ENCODE data around the gene ZEB1. TPM values are rescaled to one million over a fixed set of nuclear protein-coding genes. Genes with fewer than 3 reads are reported as not detected.
"Not testable (repeated sequence)": the region's sequence is repeated elsewhere in the genome, so short reads cannot be mapped to it uniquely, and the experiment has no call there.

ZEB1 gene
- total RNA-seq, 4 donors from 2014 or later: 51.7 to 67.7 (median 57.9) TPM

DNA sequence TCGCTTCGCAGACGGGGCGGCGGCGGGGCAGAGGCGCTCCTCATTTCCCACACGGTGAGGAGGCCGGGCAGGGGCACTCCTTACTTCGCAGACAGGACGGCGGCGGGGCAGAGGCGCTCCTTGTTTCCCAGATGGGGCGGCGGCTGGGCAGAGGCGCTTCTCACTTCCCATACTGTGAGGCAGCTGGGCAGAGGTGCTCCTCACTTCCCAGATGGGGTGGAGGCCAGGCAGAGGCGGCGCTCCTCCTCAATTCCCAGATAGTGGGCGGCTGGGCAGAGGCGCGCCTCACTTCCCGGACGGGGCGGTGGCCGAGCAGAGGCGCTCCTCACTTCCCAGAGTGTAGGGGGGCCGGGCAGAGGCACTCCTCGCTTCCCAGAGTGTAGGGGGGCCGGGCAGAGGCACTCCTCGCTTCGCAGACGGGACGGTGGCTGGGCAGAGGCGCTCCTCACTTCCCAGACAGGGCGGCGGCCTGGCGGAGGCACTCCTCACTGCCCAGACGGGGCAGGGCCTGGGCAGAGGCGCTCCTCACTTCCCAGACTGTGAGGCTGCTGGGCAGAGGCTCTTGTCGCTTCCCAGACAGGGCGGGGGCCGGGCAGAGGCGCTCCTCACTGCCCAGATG, 43.1 kb downstream of the ZEB1 start:
- Histone ChIP-seq H3K27ac (no peak overlapping the region), H3K9me3 (no peaks in the 10 kb centered on the region), H3K27me3 (no peaks in the 10 kb centered on the region), H3K4me3 (replicated peaks in 1 of 3) (no peak overlapping the region), H3K4me1 (peaks cover 43 to 46% of the 10 kb centered on the region in 2 donors), H3K36me3 (no peaks in the 10 kb centered on the region)
- intact Hi-C loops (cut with DNase I): no loop called here
- 96 to 97% methylated on average over 23 to 29 of the region's 44 CpGs for WGBS, 2 donors
- TF ChIP-seq, protein P1, sequence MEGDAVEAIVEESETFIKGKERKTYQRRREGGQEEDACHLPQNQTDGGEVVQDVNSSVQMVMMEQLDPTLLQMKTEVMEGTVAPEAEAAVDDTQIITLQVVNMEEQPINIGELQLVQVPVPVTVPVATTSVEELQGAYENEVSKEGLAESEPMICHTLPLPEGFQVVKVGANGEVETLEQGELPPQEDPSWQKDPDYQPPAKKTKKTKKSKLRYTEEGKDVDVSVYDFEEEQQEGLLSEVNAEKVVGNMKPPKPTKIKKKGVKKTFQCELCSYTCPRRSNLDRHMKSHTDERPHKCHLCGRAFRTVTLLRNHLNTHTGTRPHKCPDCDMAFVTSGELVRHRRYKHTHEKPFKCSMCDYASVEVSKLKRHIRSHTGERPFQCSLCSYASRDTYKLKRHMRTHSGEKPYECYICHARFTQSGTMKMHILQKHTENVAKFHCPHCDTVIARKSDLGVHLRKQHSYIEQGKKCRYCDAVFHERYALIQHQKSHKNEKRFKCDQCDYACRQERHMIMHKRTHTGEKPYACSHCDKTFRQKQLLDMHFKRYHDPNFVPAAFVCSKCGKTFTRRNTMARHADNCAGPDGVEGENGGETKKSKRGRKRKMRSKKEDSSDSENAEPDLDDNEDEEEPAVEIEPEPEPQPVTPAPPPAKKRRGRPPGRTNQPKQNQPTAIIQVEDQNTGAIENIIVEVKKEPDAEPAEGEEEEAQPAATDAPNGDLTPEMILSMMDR (IDR thresholded peaks at IDR 0.05): no peak
- TF ChIP-seq POLR2A (IDR thresholded peaks at IDR 0.05): no peak
- DNase-seq: no peak

DNA sequence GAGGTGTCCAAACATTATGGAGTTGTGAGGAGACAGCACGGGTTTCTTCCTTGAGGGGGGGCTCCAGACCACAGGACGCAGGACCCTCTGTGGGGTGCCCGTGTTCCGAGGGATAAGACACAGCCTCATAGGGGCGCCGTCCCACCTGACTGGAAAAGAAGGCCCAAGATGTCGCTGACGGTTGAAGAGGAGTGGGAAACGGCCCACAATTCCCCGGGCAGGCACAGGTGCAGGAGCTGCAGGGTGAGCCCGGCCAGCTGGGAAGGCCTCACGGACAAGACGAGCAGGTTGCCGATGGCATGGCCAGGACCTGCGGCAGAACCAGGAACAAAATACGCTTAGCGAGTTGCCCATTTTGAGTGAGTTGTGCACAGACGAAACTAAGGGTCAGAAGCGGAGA, 44.7 kb downstream of the ZEB1 start:
- H3K36me3 ChIP-seq; DNase-seq; H3K9me3 ChIP-seq; H3K4me3 ChIP-seq (replicated peaks in 1 of 3); H3K27ac ChIP-seq; H3K27me3 ChIP-seq; intact Hi-C loops (cut with DNase I): not testable (repeated sequence)
- WGBS, 2 donors: 94 to 96% methylated on average over 18 to 19 of the region's 19 CpGs
- H3K4me1 ChIP-seq: peaks cover 29 to 32% of the 10 kb centered on the region in 2 donors

DNA sequence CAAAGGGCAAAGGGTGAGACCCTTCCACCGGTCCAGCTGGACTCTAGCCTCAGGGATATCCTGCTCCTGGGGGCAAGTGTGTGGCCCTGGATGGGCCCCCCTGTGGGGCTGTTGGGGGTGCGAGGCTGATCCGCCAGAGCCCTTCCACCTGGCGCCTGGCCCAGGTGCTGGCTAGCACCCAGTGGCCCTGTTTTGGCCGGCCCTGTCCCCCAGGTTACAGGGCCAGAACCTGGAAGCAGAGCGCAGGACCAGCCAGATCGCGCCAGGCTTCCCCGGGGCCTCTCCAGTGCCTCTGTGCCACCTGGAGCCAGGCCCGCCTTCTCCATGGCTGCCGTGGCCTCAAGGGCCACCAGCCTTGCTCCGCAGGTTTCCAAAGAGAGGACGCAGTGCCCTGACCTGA, 45.2 kb downstream of the ZEB1 start:
- 66 to 90% methylated on average over 3 to 7 of the region's 13 CpGs for WGBS, 2 donors
- H3K4me3 ChIP-seq (replicated peaks in 1 of 3); DNase-seq; H3K9me3 ChIP-seq; H3K27ac ChIP-seq; intact Hi-C loops (cut with DNase I); H3K36me3 ChIP-seq; H3K27me3 ChIP-seq: not testable (repeated sequence)
- H3K4me1 ChIP-seq: peaks cover 23 to 26% of the 10 kb centered on the region in 2 donors

DNA sequence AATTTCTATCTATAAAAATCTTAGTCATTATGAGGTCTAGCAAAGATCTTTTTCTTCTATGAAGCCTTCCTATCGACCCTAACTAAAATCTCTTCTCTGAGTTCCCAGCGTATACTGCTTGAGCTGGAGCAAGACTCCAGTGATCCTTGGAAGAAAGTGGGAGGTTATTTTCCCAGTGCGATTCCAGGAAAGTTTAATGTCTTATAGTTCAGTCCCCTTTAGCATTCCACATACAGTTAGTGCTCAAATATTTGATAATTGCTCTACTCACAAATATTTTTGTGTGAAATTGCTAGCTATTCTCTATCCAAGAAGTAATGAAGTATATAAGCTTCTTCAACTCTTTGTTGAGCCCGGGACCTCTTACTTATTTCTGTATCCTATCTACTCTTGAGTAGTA, 47.7 kb downstream of the ZEB1 start:
- Histone ChIP-seq H3K36me3 (no peaks in the 10 kb centered on the region), H3K27me3 (no peaks in the 10 kb centered on the region), H3K4me1 (peaks cover 11 to 13% of the 10 kb centered on the region in 2 donors), H3K9me3 (no peaks in the 10 kb centered on the region), H3K4me3 (replicated peaks in 1 of 3) (no peak overlapping the region), H3K27ac (peak overlapping the region; percentile 28 to 73 (median 41))
- no peak for DNase-seq
- TF ChIP-seq, protein P1 (IDR thresholded peaks at IDR 0.05): no peak
- no peak for TF ChIP-seq POLR2A (IDR thresholded peaks at IDR 0.05)
- intact Hi-C loops (cut with DNase I): no loop called here
- 68 to 75% methylated on average over 4 of the region's 4 CpGs for WGBS, 2 donors

DNA sequence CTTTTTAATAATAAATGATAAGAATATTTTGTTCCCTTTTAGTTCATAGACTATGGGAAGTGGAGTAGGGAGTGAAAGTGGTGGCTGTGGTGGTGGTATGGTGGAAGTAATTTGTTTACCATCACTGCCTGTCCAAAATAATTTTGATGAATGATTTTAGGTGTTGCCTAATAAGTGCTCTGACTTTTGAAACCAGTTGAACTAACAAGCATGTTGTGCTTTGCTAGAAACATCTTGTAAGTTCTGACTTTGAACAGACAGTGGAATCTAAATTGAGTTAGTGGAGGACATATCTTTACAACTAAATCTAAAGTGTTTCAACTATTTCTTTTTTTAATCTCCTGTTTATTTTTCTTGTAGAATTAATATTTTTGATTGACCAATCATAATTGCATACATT, 49.7 kb downstream of the ZEB1 start:
- TF ChIP-seq POLR2A (IDR thresholded peaks at IDR 0.05): no peak
- TF ChIP-seq, protein P1 (IDR thresholded peaks at IDR 0.05): no peak
- peaks cover 17% of the 10 kb centered on the region in 2 donors for H3K4me1 ChIP-seq

DNA sequence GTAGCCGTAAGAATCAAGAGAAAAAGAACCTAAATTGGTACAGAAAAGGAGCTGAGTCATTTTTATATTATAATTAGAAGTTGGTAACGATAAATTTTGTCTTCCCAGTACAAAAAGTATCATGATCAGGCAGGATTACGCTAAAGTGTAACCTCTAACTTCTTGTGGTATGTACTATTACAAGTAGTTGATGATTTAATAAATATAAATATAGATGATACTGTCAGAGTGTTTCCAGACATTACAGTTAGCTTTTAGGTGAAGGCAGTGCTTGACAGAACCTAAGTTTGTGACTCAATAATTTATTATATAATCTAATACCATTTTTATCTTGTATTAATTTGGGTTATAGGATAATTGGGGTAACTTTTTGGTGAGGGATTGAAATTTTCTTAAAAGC, 53.4 kb downstream of the ZEB1 start:
- H3K4me3 ChIP-seq (replicated peaks in 1 of 3): no peak overlapping the region
- intact Hi-C loops (cut with DNase I): no loop called here
- no peak overlapping the region for H3K27ac ChIP-seq
- no peaks in the 10 kb centered on the region for H3K27me3 ChIP-seq
- no peak for DNase-seq
- WGBS, 2 donors: 93 to 94% methylated on average over 3 of the region's 3 CpGs
- no peaks in the 10 kb centered on the region for H3K36me3 ChIP-seq
- H3K9me3 ChIP-seq: no peaks in the 10 kb centered on the region
- TF ChIP-seq, protein P1 (IDR thresholded peaks at IDR 0.05): no peak
- peaks cover 8 to 12% of the 10 kb centered on the region in 2 donors for H3K4me1 ChIP-seq

More for the DNA sequence above, 49.7 kb downstream of the ZEB1 start:
- intact Hi-C loops (cut with DNase I): no loop called here
- no peak for DNase-seq
- Histone ChIP-seq H3K9me3 (no peaks in the 10 kb centered on the region), H3K4me3 (replicated peaks in 1 of 3) (no peak overlapping the region), H3K27ac (no peak overlapping the region), H3K36me3 (no peaks in the 10 kb centered on the region), H3K27me3 (no peaks in the 10 kb centered on the region)
